Fibroblast of pulmonary artery (primary cell): ENCODE measurements around the gene FRMPD4.

Source experiments
- DNase-seq: peaks from one replicate; pipeline ENCODE4 v3.0.0-alpha.2; 2010; ENCODE audit warnings: low read depth
- H3K4me3 ChIP-seq: replicated peaks from 2 replicates; pipeline ENCODE4 v1.5.1; 2011; ENCODE audit warnings: low read depth, mild to moderate bottlenecking, control low read depth, low read length, moderate library complexity
- TF ChIP-seq, protein P1 (sequence below): IDR thresholded peaks from 2 replicates; pipeline ENCODE4 v1.5.1; 2011; ENCODE audit warnings: mild to moderate bottlenecking, control low read depth, low read length, inconsistent platforms; ENCODE audit errors: missing control alignments

FRMPD4 gene

GRCh38 chrX:12245650-12246645, 107.7 kb downstream of the FRMPD4 start:
- peak; percentile 49 for DNase-seq
- TF ChIP-seq, protein P1, sequence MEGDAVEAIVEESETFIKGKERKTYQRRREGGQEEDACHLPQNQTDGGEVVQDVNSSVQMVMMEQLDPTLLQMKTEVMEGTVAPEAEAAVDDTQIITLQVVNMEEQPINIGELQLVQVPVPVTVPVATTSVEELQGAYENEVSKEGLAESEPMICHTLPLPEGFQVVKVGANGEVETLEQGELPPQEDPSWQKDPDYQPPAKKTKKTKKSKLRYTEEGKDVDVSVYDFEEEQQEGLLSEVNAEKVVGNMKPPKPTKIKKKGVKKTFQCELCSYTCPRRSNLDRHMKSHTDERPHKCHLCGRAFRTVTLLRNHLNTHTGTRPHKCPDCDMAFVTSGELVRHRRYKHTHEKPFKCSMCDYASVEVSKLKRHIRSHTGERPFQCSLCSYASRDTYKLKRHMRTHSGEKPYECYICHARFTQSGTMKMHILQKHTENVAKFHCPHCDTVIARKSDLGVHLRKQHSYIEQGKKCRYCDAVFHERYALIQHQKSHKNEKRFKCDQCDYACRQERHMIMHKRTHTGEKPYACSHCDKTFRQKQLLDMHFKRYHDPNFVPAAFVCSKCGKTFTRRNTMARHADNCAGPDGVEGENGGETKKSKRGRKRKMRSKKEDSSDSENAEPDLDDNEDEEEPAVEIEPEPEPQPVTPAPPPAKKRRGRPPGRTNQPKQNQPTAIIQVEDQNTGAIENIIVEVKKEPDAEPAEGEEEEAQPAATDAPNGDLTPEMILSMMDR, result no peak

GRCh38 chrX:12249997-12250396, 111.7 kb downstream of the FRMPD4 start:
- H3K4me3 ChIP-seq, result no peak overlapping the region
- DNase-seq, result no peak
- TF ChIP-seq, protein P1, result no peak

More at GRCh38 chrX:12245650-12246645, 107.7 kb downstream of the FRMPD4 start:
- no peak overlapping the region for H3K4me3 ChIP-seq

GRCh38 chrX:12263211-12263610, 124.9 kb downstream of the FRMPD4 start:
- TF ChIP-seq, protein P1, result no peak
- no peak overlapping the region for H3K4me3 ChIP-seq
- DNase-seq, result no peak

DNA sequence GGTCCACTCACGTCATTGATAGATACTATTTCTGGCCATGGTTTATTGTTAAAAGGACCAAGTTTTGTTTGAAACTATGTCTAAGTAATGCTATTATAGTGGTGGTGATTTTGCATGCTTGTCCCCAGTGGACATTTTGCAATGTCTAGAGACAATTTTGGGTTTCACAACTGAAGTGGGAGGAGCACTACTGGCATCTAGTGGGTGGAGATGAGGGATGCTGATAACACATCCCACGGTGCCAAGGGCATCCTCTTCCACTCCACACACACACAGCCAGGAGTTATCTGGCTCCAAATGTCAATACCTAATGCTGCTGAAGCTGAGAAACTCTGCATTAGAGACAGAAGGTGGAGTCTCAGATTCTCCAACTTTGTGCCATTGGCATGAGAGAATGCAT, 131.2 kb downstream of the FRMPD4 start:
- TF ChIP-seq, protein P1, result no peak
- H3K4me3 ChIP-seq, result no peak overlapping the region

GRCh38 chrX:12278151-12278550, 139.9 kb downstream of the FRMPD4 start:
- DNase-seq, result no peak
- TF ChIP-seq, protein P1, result no peak

More for the DNA sequence above, 131.2 kb downstream of the FRMPD4 start:
- DNase-seq, result peak; percentile 3

GRCh38 chrX:12282991-12283390, 144.7 kb downstream of the FRMPD4 start:
- TF ChIP-seq, protein P1, result no peak
- H3K4me3 ChIP-seq, result no peak overlapping the region
- DNase-seq, result no peak

More at GRCh38 chrX:12278151-12278550, 139.9 kb downstream of the FRMPD4 start:
- H3K4me3 ChIP-seq, result no peak overlapping the region
